OCI-LY1 (cell line): Measurements from ENCODE around the gene FTCD.

Experiments
- H2AFZ ChIP-seq: fragments of 200-600 bp; sonication (generic), shearing (Covaris generic); 2 replicates; pipeline ENCODE4 v1.6.0; 2014; ENCODE audit warnings: antibody characterized with exemption, mild to moderate bottlenecking, low read length
- H3F3A ChIP-seq: fragments of 200-600 bp; sonication (generic), shearing (Covaris generic); 2 replicates; pipeline ENCODE4 v1.6.0; 2014; ENCODE audit warnings: mild to moderate bottlenecking, antibody characterized with exemption, low read length, moderate library complexity; ENCODE audit not compliant: insufficient read depth
- H3K27ac ChIP-seq: fragments of 200-600 bp; sonication (generic); 2 replicates; pipeline ENCODE4 v1.5.1; 2014; ENCODE audit warnings: low read length, mixed run types, mild to moderate bottlenecking, low read depth; ENCODE audit not compliant: poor library complexity, severe bottlenecking
- H3K27me3 ChIP-seq: fragments of 200-600 bp; sonication (generic); 2 replicates; pipeline ENCODE4 v1.6.0; 2014; ENCODE audit warnings: antibody characterized with exemption, mild to moderate bottlenecking, low read length, moderate library complexity; ENCODE audit not compliant: insufficient read depth
- H3K36me3 ChIP-seq: fragments of 200-600 bp; sonication (generic); 2 replicates; pipeline ENCODE4 v1.6.1; 2014; ENCODE audit warnings: mild to moderate bottlenecking, antibody characterized with exemption, low read length, moderate library complexity, mixed read lengths; ENCODE audit not compliant: insufficient read depth
- H3K4me1 ChIP-seq: fragments of 200-600 bp; sonication (generic); 2 replicates; pipeline ENCODE4 v1.5.1; 2014; ENCODE audit warnings: mild to moderate bottlenecking, low read length, moderate library complexity; ENCODE audit not compliant: insufficient read depth, severe bottlenecking
- H3K4me2 ChIP-seq: fragments of 200-600 bp; sonication (generic), shearing (Covaris generic); 2 replicates; pipeline ENCODE4 v1.6.1; 2014; ENCODE audit warnings: low read length
- H3K4me3 ChIP-seq: fragments of 200-600 bp; sonication (generic); 2 replicates; pipeline ENCODE4 v1.5.1; 2014; ENCODE audit warnings: low read length, low read depth, mild to moderate bottlenecking, mixed read lengths; ENCODE audit not compliant: poor library complexity, severe bottlenecking
- H3K79me2 ChIP-seq: fragments of 200-600 bp; shearing (Covaris generic); 2 replicates; pipeline ENCODE4 v1.6.1; 2016; ENCODE audit warnings: mixed run types, low read length, mixed read lengths; ENCODE audit not compliant: insufficient read depth
- H3K9ac ChIP-seq: fragments of 200-600 bp; sonication (generic), shearing (Covaris generic); 2 replicates; pipeline ENCODE4 v1.6.1; 2014; ENCODE audit warnings: mild to moderate bottlenecking, low read length, mixed read lengths
- H3K9me2 ChIP-seq: fragments of 200-600 bp; sonication (generic), shearing (Covaris generic); 2 replicates; pipeline ENCODE4 v1.6.1; 2014; ENCODE audit warnings: low read depth, mild to moderate bottlenecking, low read length, mixed read lengths
- H3K9me3 ChIP-seq: fragments of 200-600 bp; shearing (Covaris generic); 2 replicates; pipeline ENCODE4 v1.6.1; 2014; ENCODE audit warnings: low read length, mixed read lengths
- H4K20me1 ChIP-seq: fragments of 200-600 bp; sonication (generic), shearing (Covaris generic); 2 replicates; pipeline ENCODE4 v1.6.0; 2016; ENCODE audit warnings: mild to moderate bottlenecking, low read length; ENCODE audit not compliant: insufficient read depth
- EZH2 ChIP-seq: fragments of 200-600 bp; sonication (generic), shearing (Covaris generic); IDR thresholded peaks from 2 replicates; pipeline ENCODE4 v1.8.0; 2017; ENCODE audit warnings: borderline replicate concordance, mixed run types, mild to moderate bottlenecking, antibody characterized with exemption, low read length, moderate library complexity, mixed read lengths
- TF ChIP-seq, protein P1 (sequence below): fragments of 200-600 bp; sonication (generic), shearing (Covaris generic); IDR thresholded peaks from 2 replicates; pipeline ENCODE4 v1.5.1; 2017; ENCODE audit warnings: mild to moderate bottlenecking, antibody characterized with exemption, low read length, moderate library complexity, mixed read lengths

Gene FTCD

DNA sequence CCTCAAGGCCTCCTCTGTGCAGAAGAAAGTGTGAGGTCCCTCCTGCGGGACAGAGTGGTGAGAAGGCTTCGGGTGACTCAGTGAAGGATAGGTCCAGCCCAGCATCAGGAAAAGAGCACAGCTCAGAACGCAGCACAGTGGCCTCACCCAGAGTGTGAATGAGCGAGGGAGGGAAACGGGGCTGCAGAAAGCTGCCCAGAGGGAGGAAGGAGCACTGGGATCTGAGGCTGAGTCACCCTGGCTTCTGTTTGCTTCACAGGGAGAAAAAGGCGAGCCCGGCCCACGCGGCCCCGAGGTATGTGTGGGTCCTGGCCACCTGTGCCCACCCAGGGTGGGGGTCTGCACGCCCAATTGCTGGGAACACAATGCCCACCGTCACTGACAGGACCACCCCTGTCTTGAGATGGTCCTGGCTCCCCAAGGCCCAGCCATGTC lies 33.1 kb downstream of the FTCD start:
- no peaks in the 10 kb centered on the region for H3K27me3 ChIP-seq
- H3K79me2 ChIP-seq, result no peaks in the 10 kb centered on the region
- H3K4me3 ChIP-seq, result no peak overlapping the region
- no peak overlapping the region for H2AFZ ChIP-seq
- H3K9ac ChIP-seq, result no peak overlapping the region
- no peaks in the 10 kb centered on the region for H4K20me1 ChIP-seq
- no peaks in the 10 kb centered on the region for H3K4me1 ChIP-seq
- H3K9me3 ChIP-seq, result no peaks in the 10 kb centered on the region
- no peak overlapping the region for H3K27ac ChIP-seq
- H3K4me2 ChIP-seq, result no peak overlapping the region
- TF ChIP-seq, protein P1, sequence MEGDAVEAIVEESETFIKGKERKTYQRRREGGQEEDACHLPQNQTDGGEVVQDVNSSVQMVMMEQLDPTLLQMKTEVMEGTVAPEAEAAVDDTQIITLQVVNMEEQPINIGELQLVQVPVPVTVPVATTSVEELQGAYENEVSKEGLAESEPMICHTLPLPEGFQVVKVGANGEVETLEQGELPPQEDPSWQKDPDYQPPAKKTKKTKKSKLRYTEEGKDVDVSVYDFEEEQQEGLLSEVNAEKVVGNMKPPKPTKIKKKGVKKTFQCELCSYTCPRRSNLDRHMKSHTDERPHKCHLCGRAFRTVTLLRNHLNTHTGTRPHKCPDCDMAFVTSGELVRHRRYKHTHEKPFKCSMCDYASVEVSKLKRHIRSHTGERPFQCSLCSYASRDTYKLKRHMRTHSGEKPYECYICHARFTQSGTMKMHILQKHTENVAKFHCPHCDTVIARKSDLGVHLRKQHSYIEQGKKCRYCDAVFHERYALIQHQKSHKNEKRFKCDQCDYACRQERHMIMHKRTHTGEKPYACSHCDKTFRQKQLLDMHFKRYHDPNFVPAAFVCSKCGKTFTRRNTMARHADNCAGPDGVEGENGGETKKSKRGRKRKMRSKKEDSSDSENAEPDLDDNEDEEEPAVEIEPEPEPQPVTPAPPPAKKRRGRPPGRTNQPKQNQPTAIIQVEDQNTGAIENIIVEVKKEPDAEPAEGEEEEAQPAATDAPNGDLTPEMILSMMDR, result no peak
- no peak for TF ChIP-seq EZH2
- H3F3A ChIP-seq, result no peaks in the 10 kb centered on the region
- H3K9me2 ChIP-seq, result no peaks in the 10 kb centered on the region
- H3K36me3 ChIP-seq, result no peaks in the 10 kb centered on the region

DNA sequence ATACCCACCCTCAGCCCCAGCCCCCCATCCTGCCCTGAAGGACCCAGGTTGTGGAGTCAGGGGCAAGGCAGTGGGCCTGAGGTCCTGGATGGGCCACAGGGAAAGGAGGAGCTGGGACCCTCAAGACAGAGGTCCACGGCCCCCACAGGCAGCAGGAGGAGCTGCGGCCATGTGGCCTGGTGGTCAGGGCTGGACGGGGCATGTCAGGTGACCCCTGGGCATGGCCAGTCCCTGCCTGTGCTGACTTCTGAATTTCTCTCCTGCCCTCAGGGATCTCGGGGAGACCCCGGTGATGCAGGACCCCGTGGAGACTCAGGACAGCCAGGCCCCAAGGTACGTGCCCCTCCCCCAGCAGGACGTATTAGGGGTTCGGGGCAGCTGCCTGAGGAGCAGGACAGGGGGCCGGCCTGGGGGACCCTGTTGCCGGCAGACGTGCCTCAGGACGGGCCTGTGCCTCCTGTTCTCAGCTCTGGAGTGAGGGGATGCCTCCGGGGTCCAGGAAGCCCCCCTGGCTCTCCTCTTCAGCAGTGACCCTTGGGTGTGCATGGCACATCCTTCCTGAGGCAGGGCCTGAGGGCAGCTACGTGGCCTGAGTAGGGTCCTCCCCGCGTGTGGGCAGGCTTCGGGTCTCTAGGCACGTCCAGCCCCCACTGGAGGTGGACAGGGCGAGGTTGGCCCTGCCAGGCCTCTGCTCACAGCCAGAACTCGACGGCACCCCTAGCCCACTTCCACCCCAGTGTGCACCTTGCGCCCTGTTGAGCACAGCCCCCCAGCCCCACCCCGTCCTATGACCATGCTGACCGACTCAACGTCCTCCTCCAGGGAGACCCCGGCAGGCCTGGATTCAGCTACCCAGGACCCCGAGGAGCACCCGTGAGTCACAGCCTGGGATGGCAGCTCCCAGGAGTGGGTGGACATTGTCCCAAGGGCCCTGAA lies 33.8 kb downstream of the FTCD start:
- H3K9me3 ChIP-seq, result no peaks in the 10 kb centered on the region
- no peaks in the 10 kb centered on the region for H3K36me3 ChIP-seq
- H2AFZ ChIP-seq, result no peak overlapping the region
- H4K20me1 ChIP-seq, result no peaks in the 10 kb centered on the region
- H3K4me3 ChIP-seq, result no peak overlapping the region
- H3K9ac ChIP-seq, result no peak overlapping the region
- TF ChIP-seq EZH2, result no peak
- TF ChIP-seq, protein P1, result no peak
- no peak overlapping the region for H3K4me2 ChIP-seq
- H3F3A ChIP-seq, result no peaks in the 10 kb centered on the region
- H3K4me1 ChIP-seq, result no peaks in the 10 kb centered on the region
- no peaks in the 10 kb centered on the region for H3K79me2 ChIP-seq
- H3K27ac ChIP-seq, result no peak overlapping the region
- H3K9me2 ChIP-seq, result no peaks in the 10 kb centered on the region
- H3K27me3 ChIP-seq, result no peaks in the 10 kb centered on the region

DNA sequence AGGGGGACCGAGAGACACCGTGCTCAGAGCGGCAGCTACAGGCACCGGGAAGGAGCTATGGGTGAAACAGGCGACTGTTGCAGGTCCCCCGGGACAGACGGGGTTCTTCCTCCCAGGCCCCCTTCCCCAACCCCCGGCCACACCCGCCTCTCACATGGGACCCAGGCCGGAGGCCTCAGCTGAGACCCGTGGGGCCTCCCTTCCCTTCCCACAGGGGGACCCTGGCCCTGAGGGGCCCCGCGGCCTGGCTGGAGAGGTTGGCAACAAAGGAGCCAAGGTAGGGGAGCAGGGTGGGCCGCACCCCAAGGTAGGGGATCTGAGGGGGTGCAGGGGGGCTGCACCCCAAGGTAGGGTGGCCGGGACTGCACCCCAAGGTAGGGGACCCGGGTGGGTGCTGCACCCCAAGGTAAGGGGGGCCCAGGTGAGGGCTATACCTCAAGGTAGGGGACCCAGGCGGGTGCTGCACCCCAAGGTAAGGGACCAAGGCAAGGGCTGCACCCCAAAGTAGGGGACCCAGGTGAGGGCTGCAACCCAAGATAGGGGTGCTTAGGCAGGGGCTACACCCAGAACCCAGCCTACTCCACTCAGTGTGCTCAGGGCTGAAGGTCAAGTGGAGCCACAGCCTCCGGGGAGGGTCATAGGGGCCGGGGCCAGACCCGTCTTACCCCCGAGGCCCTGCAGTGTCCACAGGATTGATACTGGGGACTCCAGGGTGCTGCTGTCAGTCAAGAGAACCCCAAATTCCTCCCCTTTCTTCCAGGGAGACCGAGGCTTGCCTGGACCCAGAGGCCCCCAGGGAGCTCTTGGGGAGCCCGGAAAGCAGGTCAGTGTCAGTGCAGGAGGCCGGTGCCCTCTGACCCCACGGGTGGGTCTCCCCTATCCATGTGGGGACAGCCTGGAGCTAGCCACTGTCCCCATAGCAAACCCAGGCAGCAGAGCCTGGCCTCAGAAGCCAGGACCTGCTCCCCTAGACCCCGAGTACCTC lies 34.8 kb downstream of the FTCD start:
- H3K9me2 ChIP-seq, result no peaks in the 10 kb centered on the region
- H3K79me2 ChIP-seq, result no peaks in the 10 kb centered on the region
- no peaks in the 10 kb centered on the region for H4K20me1 ChIP-seq
- no peaks in the 10 kb centered on the region for H3K36me3 ChIP-seq
- H3K9ac ChIP-seq, result no peak overlapping the region
- no peaks in the 10 kb centered on the region for H3F3A ChIP-seq
- H3K27me3 ChIP-seq, result no peaks in the 10 kb centered on the region
- no peak overlapping the region for H3K4me3 ChIP-seq
- TF ChIP-seq, protein P1, result no peak
- TF ChIP-seq EZH2, result no peak
- H3K4me2 ChIP-seq, result no peak overlapping the region
- H2AFZ ChIP-seq, result no peak overlapping the region
- H3K9me3 ChIP-seq, result no peaks in the 10 kb centered on the region
- H3K4me1 ChIP-seq, result no peaks in the 10 kb centered on the region
- no peak overlapping the region for H3K27ac ChIP-seq
